Measurements from ENCODE around the gene C1RL. TPM values are rescaled to one million over a fixed set of nuclear protein-coding genes. Genes with fewer than 3 reads are reported as not detected.
"Not testable (repeated sequence)": the region's sequence is repeated elsewhere in the genome, so short reads cannot be mapped to it uniquely, and the experiment has no call there.

The C1RL gene
- total RNA-seq, 1 experiment from 2014 or later, result 2.4 TPM

DNA sequence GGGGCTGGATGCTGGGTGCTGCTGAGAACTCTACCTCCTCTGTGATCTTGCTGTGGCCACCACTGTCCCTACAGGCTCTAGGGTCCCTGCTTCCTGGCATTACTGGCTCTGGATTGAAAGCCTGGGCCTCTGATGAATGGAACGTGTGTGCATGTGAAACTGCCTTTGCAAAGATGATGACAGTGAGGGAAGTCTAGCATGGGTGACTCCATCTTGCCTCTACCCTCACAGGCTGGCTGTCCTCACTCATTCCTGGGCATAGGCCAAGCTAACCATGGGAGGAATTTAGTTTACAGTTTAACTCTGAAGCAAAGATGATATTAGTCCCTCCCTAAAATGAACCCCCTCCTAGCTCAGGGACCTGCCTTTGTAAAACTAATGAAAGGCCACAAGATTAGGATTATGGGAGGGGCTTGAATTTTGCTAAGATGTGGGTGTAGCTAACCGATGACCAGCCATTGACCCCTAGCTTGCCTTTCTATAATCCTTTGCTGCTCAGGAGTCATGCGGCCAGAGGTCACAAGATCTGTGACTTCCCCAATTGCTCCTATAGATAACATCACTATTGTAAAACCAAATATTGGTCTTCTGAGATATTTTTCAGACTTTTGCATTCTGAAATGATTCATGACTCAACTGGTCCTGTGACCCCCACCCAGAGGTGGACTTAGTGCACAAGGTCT is 50.7 kb downstream of the C1RL start:
- intact Hi-C loops (cut with micrococcal nuclease; ENCODE audit: unreplicated experiment), result no loop called here
- no peaks in the 10 kb centered on the region for H3K4me1 ChIP-seq (ENCODE audit: insufficient read depth, low read length, poor library complexity, severe bottlenecking)
- no TSS peak for BruUV-seq (replicated peaks)
- POLR2A ChIA-PET (ENCODE audit: low non-redundant PET), result no interaction called here
- CTCF ChIA-PET, result no interaction called here
- no peak overlapping the region for H3K4me3 ChIP-seq (ENCODE audit: low read depth, low read length, poor library complexity, severe bottlenecking)
- no peak for DNase-seq (ENCODE audit: low spot score)
- H3K27me3 ChIP-seq (replicated peaks; ENCODE audit: insufficient read depth, low read depth, low read length, poor library complexity), result peaks cover under 1% of the 10 kb centered on the region
- no peak for TF ChIP-seq EZH2 (IDR thresholded peaks at IDR 0.05; ENCODE audit: borderline replicate concordance, low read depth, low read length, poor library complexity, severe bottlenecking)
- TF ChIP-seq, protein P1, sequence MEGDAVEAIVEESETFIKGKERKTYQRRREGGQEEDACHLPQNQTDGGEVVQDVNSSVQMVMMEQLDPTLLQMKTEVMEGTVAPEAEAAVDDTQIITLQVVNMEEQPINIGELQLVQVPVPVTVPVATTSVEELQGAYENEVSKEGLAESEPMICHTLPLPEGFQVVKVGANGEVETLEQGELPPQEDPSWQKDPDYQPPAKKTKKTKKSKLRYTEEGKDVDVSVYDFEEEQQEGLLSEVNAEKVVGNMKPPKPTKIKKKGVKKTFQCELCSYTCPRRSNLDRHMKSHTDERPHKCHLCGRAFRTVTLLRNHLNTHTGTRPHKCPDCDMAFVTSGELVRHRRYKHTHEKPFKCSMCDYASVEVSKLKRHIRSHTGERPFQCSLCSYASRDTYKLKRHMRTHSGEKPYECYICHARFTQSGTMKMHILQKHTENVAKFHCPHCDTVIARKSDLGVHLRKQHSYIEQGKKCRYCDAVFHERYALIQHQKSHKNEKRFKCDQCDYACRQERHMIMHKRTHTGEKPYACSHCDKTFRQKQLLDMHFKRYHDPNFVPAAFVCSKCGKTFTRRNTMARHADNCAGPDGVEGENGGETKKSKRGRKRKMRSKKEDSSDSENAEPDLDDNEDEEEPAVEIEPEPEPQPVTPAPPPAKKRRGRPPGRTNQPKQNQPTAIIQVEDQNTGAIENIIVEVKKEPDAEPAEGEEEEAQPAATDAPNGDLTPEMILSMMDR (conservative IDR thresholded peaks at IDR 0.05; ENCODE audit: low read depth, low read length), result no peak
- no peak overlapping the region for H3K27ac ChIP-seq (ENCODE audit: low read depth, low read length, poor library complexity, severe bottlenecking)
- H3K9me3 ChIP-seq (ENCODE audit: low read depth, low read length, poor library complexity, severe bottlenecking), result no peaks in the 10 kb centered on the region
- H3K36me3 ChIP-seq (ENCODE audit: insufficient read depth, low read length, poor library complexity, severe bottlenecking), result no peaks in the 10 kb centered on the region

DNA sequence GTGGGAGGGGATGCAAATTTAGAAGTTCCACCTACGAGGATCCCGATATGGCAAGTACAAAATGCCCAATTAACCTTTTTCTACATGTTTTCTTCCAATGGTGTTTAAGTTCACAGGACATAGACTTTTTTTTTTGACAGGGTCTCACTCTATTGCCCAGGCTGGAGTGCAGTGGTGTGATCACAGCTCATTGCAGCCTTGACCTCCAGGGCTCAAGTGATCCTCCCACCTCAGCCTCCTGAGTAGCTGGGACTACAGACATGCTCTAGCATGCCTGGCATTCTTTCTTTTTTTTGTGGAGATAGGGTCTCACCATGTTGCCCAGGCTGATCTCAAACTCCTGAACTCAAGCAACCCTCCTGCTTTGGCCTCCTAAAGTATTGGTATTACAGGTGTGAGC is 53.3 kb downstream of the C1RL start:
- BruUV-seq (replicated peaks); H3K27ac ChIP-seq (ENCODE audit: low read depth, low read length, poor library complexity, severe bottlenecking); H3K36me3 ChIP-seq (ENCODE audit: insufficient read depth, low read length, poor library complexity, severe bottlenecking); H3K4me3 ChIP-seq (ENCODE audit: low read depth, low read length, poor library complexity, severe bottlenecking); DNase-seq (ENCODE audit: low spot score); H3K4me1 ChIP-seq (ENCODE audit: insufficient read depth, low read length, poor library complexity, severe bottlenecking); intact Hi-C loops (cut with micrococcal nuclease; ENCODE audit: unreplicated experiment); H3K9me3 ChIP-seq (ENCODE audit: low read depth, low read length, poor library complexity, severe bottlenecking); POLR2A ChIA-PET (ENCODE audit: low non-redundant PET); CTCF ChIA-PET: not testable (repeated sequence)
- peaks cover 14% of the 10 kb centered on the region for H3K27me3 ChIP-seq (replicated peaks; ENCODE audit: insufficient read depth, low read depth, low read length, poor library complexity)

DNA sequence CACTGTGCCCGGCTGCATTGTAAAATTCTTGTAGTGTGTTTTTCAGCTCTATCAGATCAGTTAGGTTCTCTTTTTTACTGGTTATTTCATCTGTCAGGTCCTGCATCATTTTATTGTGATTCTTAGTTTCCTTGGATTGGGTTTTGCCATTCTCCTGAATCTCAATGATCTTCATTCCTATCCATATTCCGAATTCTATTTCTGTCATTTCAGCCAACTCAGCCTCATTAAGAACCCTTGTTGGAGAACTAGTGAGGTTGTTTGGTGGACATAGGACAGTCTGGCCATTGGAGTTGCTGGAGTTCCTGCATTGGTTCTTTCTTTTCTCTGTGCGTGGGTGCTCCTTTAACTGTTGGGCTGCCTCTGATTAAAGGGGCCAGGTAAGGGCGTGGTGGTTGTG is 54.1 kb downstream of the C1RL start:
- intact Hi-C loops (cut with micrococcal nuclease; ENCODE audit: unreplicated experiment), result no loop called here
- no peaks in the 10 kb centered on the region for H3K9me3 ChIP-seq (ENCODE audit: low read depth, low read length, poor library complexity, severe bottlenecking)
- no peak overlapping the region for H3K27ac ChIP-seq (ENCODE audit: low read depth, low read length, poor library complexity, severe bottlenecking)
- DNase-seq (ENCODE audit: low spot score), result no peak
- TF ChIP-seq, protein P1 (conservative IDR thresholded peaks at IDR 0.05; ENCODE audit: low read depth, low read length), result no peak
- no peak for TF ChIP-seq EZH2 (IDR thresholded peaks at IDR 0.05; ENCODE audit: borderline replicate concordance, low read depth, low read length, poor library complexity, severe bottlenecking)
- peaks cover 14% of the 10 kb centered on the region for H3K27me3 ChIP-seq (replicated peaks; ENCODE audit: insufficient read depth, low read depth, low read length, poor library complexity)
- BruUV-seq (replicated peaks), result no TSS peak
- no peaks in the 10 kb centered on the region for H3K36me3 ChIP-seq (ENCODE audit: insufficient read depth, low read length, poor library complexity, severe bottlenecking)
- CTCF ChIA-PET, result no interaction called here
- no peaks in the 10 kb centered on the region for H3K4me1 ChIP-seq (ENCODE audit: insufficient read depth, low read length, poor library complexity, severe bottlenecking)
- H3K4me3 ChIP-seq (ENCODE audit: low read depth, low read length, poor library complexity, severe bottlenecking), result no peak overlapping the region
- POLR2A ChIA-PET (ENCODE audit: low non-redundant PET), result no interaction called here

DNA sequence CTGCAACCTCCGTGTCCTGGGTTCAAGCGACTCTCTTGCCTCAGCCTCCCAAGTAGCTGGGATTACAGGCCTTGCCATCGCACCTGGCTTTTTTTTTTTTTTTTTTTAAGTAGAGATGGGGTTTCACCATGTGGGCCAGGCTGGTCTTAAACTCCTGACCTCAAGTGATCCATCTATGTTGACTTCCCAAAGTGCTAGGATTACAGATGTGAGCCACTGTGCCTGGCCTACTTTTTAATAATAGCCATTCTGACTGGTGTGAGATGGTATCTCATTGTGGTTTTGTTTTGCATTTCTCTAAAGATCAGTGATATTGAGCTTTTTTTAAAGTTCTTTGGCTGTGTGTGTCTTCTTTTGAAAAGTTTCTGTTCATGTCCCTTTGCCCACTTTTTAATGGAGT is 59.0 kb downstream of the C1RL start:
- H3K27ac ChIP-seq (ENCODE audit: low read depth, low read length, poor library complexity, severe bottlenecking); CTCF ChIA-PET; intact Hi-C loops (cut with micrococcal nuclease; ENCODE audit: unreplicated experiment); H3K9me3 ChIP-seq (ENCODE audit: low read depth, low read length, poor library complexity, severe bottlenecking); BruUV-seq (replicated peaks); POLR2A ChIA-PET (ENCODE audit: low non-redundant PET); H3K4me3 ChIP-seq (ENCODE audit: low read depth, low read length, poor library complexity, severe bottlenecking); DNase-seq (ENCODE audit: low spot score); H3K4me1 ChIP-seq (ENCODE audit: insufficient read depth, low read length, poor library complexity, severe bottlenecking); H3K36me3 ChIP-seq (ENCODE audit: insufficient read depth, low read length, poor library complexity, severe bottlenecking): not testable (repeated sequence)
- H3K27me3 ChIP-seq (replicated peaks; ENCODE audit: insufficient read depth, low read depth, low read length, poor library complexity), result peaks cover 14% of the 10 kb centered on the region

DNA sequence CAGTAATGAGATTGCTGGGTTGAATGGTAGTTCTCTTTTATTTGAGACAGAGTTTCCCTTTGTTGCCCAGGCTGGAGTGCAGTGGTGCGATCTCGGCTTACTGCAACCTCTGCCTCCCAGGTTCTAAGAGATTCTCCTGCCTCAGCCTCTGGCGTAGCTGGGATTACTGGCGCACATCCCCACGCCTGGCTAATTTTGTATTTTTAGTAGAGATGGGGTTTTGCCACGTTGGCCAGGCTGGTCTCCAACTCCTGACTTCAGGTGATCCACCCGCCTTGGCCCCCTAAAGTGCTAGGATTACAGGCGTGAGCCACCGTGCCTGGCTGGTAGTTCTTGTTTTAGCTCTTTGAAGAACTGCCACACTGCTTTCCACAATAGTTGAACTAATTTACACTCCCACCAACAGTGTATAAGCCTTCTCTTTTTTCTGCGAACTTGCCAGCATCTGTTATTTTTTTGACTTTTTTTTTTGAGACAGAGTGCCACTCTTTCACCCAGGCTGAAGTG is 59.5 kb downstream of the C1RL start:
- DNase-seq (ENCODE audit: low spot score); CTCF ChIA-PET; H3K4me3 ChIP-seq (ENCODE audit: low read depth, low read length, poor library complexity, severe bottlenecking); H3K36me3 ChIP-seq (ENCODE audit: insufficient read depth, low read length, poor library complexity, severe bottlenecking); H3K4me1 ChIP-seq (ENCODE audit: insufficient read depth, low read length, poor library complexity, severe bottlenecking); H3K9me3 ChIP-seq (ENCODE audit: low read depth, low read length, poor library complexity, severe bottlenecking); H3K27ac ChIP-seq (ENCODE audit: low read depth, low read length, poor library complexity, severe bottlenecking); intact Hi-C loops (cut with micrococcal nuclease; ENCODE audit: unreplicated experiment); BruUV-seq (replicated peaks): not testable (repeated sequence)
- POLR2A ChIA-PET (ENCODE audit: low non-redundant PET), result interaction anchor here (0.6 kb wide), 1 partner anchor 1736 kb away, joined by 5 read pairs; no protein-coding TSS in a partner anchor
- H3K27me3 ChIP-seq (replicated peaks; ENCODE audit: insufficient read depth, low read depth, low read length, poor library complexity), result peaks cover 14% of the 10 kb centered on the region

All from A673 (cell line).